Osteocyte (in vitro differentiated cells): ENCODE measurements around the gene BAG5. TPM values are rescaled to one million over a fixed set of nuclear protein-coding genes. Genes with fewer than 3 reads are reported as not detected.

Experiments used
- DNase-seq: peaks from one replicate; pipeline ENCODE4 v3.0.0; 2021; ENCODE audit warnings: mixed read lengths; ENCODE audit not compliant: unreplicated experiment; ENCODE audit errors: extremely low spot score
- H3K27ac Mint-ChIP-seq: one replicate; pipeline ENCODE4 v1.8.0; 2021; ENCODE audit warnings: mild to moderate bottlenecking, mixed read lengths; ENCODE audit not compliant: unreplicated experiment
- H3K27me3 Mint-ChIP-seq: one replicate; pipeline ENCODE4 v1.8.0; 2021; ENCODE audit warnings: mixed read lengths; ENCODE audit not compliant: unreplicated experiment
- H3K36me3 Mint-ChIP-seq: one replicate; pipeline ENCODE4 v1.8.0; 2021; ENCODE audit warnings: mixed read lengths; ENCODE audit not compliant: unreplicated experiment
- H3K4me1 Mint-ChIP-seq: one replicate; pipeline ENCODE4 v1.8.0; 2021; ENCODE audit warnings: mixed read lengths; ENCODE audit not compliant: unreplicated experiment
- H3K4me3 Mint-ChIP-seq: one replicate; pipeline ENCODE4 v1.8.0; 2021; ENCODE audit warnings: mild to moderate bottlenecking, moderate library complexity, mixed read lengths; ENCODE audit not compliant: unreplicated experiment
- H3K9me3 Mint-ChIP-seq: one replicate; pipeline ENCODE4 v1.8.0; 2021; ENCODE audit warnings: mixed read lengths; ENCODE audit not compliant: unreplicated experiment
- CTCF ChIP-seq: fragments of 200-600 bp; sonication (generic); IDR thresholded peaks from 2 replicates; pipeline ENCODE4 v1.5.0; 2021; ENCODE audit warnings: antibody characterized with exemption, mild to moderate bottlenecking, moderate library complexity
- total RNA-seq: library from RNA; stranded (reverse); gene quantifications from 2 replicates; pipeline ENCODE4 v1.2.1, GENCODE V29; 2021

Gene BAG5
- total RNA-seq, 1 donor from 2014 or later = 21.9 TPM

- no peak for DNase-seq
- Mint-ChIP-seq H3K4me1 (peaks cover 25% of the 10 kb centered on the region), H3K9me3 (no peaks in the 10 kb centered on the region), H3K27ac (no peak overlapping the region), H3K27me3 (no peaks in the 10 kb centered on the region), H3K4me3 (no peak overlapping the region), H3K36me3 (no peaks in the 10 kb centered on the region)
- TF ChIP-seq CTCF = no peak
Observed at GRCh38 chr14:103533137-103533998, 29.1 kb downstream of the BAG5 start.

- Mint-ChIP-seq H3K4me1 (peaks cover 33% of the 10 kb centered on the region), H3K36me3 (no peaks in the 10 kb centered on the region), H3K9me3 (no peaks in the 10 kb centered on the region), H3K27ac (no peak overlapping the region), H3K27me3 (no peaks in the 10 kb centered on the region), H3K4me3 (no peak overlapping the region)
- TF ChIP-seq CTCF = no peak
- no peak for DNase-seq
Observed at GRCh38 chr14:103532216-103533136, 30.0 kb downstream of the BAG5 start.

- no peak overlapping the region for H3K27ac Mint-ChIP-seq
- H3K36me3 Mint-ChIP-seq = no peaks in the 10 kb centered on the region
- peak overlapping the region; percentile 32 for H3K4me3 Mint-ChIP-seq
- TF ChIP-seq CTCF = no peak
- peaks cover 31% of the 10 kb centered on the region for H3K4me1 Mint-ChIP-seq
- H3K27me3 Mint-ChIP-seq = no peaks in the 10 kb centered on the region
- H3K9me3 Mint-ChIP-seq = no peaks in the 10 kb centered on the region
- DNase-seq = no peak
Observed at GRCh38 chr14:103531421-103532215, 30.8 kb downstream of the BAG5 start.

GRCh38 chr14:103530831-103531230, 31.6 kb downstream of the BAG5 start:
- no peak for DNase-seq
- TF ChIP-seq CTCF = no peak
- Mint-ChIP-seq H3K4me3 (no peak overlapping the region), H3K4me1 (peaks cover 31% of the 10 kb centered on the region), H3K27me3 (no peaks in the 10 kb centered on the region), H3K36me3 (no peaks in the 10 kb centered on the region), H3K9me3 (no peaks in the 10 kb centered on the region), H3K27ac (no peak overlapping the region)
